HepG2 (cell line): ENCODE data around the gene NPAS2. TPM values are rescaled to one million over a fixed set of nuclear protein-coding genes. Genes with fewer than 3 reads are reported as not detected.

Experiments
- ADNP ChIP-seq: sonication (generic); formaldehyde crosslinking; IDR thresholded peaks from 2 replicates; pipeline ENCODE4 v1.4.0; 2020; ENCODE audit warnings: missing genetic modification reagents
- CREBL2 ChIP-seq: sonication (generic); formaldehyde crosslinking; IDR thresholded peaks from 2 replicates; pipeline ENCODE4 v1.8.1; 2023; ENCODE audit warnings: missing genetic modification reagents, mild to moderate bottlenecking, borderline replicate concordance
- EP300 ChIP-seq, 3 experiments: sonication (generic) in 1 of 3; formaldehyde crosslinking in 1 of 3; IDR thresholded peaks; 2 replicates each; pipeline versions ENCODE4 v1.5.1 to v1.6.1; 2011 to 2020; ENCODE audit warnings: low read depth in 2 of 3, low read length in 2 of 3, borderline replicate concordance in 1 of 3, improper control_type of control experiment in 1 of 3, mild to moderate bottlenecking in 1 of 3, missing genetic modification reagents in 1 of 3, moderate library complexity in 1 of 3
- HIVEP1 ChIP-seq: sonication (generic); formaldehyde crosslinking; IDR thresholded peaks from 2 replicates; pipeline ENCODE4 v1.4.0; 2020; ENCODE audit warnings: mild to moderate bottlenecking, missing genetic modification reagents
- KDM4B ChIP-seq: sonication (generic); formaldehyde crosslinking; IDR thresholded peaks from 2 replicates; pipeline ENCODE4 v1.4.0; 2020; ENCODE audit warnings: missing genetic modification reagents
- KDM6A ChIP-seq: IDR thresholded peaks from 2 replicates; pipeline ENCODE4 v1.6.1; 2016; ENCODE audit warnings: low read depth
- MXD3 ChIP-seq: IDR thresholded peaks from 2 replicates; pipeline ENCODE4 v1.6.1; 2016; ENCODE audit warnings: mild to moderate bottlenecking, missing biosample characterization, missing genetic modification reagents
- NR0B2 ChIP-seq: sonication (generic); formaldehyde crosslinking; IDR thresholded peaks from 2 replicates; pipeline ENCODE4 v1.4.0; 2020; ENCODE audit warnings: mild to moderate bottlenecking, missing genetic modification reagents
- RNF2 ChIP-seq: fragments of 450-650 bp; conservative IDR thresholded peaks from 2 replicates; pipeline ENCODE4 v1.6.1; 2016; ENCODE audit warnings: low read depth
- SIX1 ChIP-seq: sonication (generic); formaldehyde crosslinking; IDR thresholded peaks from 2 replicates; pipeline ENCODE4 v1.4.0; 2020; ENCODE audit warnings: missing genetic modification reagents, borderline replicate concordance
- SSRP1 ChIP-seq: IDR thresholded peaks from 2 replicates; pipeline ENCODE4 v1.6.1; 2016; ENCODE audit warnings: control low read depth
- ZBED4 ChIP-seq: sonication (generic); formaldehyde crosslinking; IDR thresholded peaks from 2 replicates; pipeline ENCODE4 v1.4.0; 2020; ENCODE audit warnings: missing genetic modification reagents, borderline replicate concordance
- ZBTB42 ChIP-seq: sonication (generic); formaldehyde crosslinking; IDR thresholded peaks from 2 replicates; pipeline ENCODE4 v1.5.0; 2020; ENCODE audit warnings: mild to moderate bottlenecking, missing genetic modification reagents
- ZFP36L2 ChIP-seq: sonication (generic); formaldehyde crosslinking; IDR thresholded peaks from 2 replicates; pipeline ENCODE4 v1.4.0; 2020; ENCODE audit warnings: missing genetic modification reagents
- ZNF160 ChIP-seq: sonication (generic); formaldehyde crosslinking; IDR thresholded peaks from 2 replicates; pipeline ENCODE4 v1.8.0; 2022; ENCODE audit warnings: mild to moderate bottlenecking, inconsistent platforms, missing genetic modification reagents
- ZNF24 ChIP-seq: fragments of 450-650 bp; IDR thresholded peaks from 2 replicates; pipeline ENCODE4 v1.6.1; 2017; ENCODE audit warnings: antibody characterized with exemption, mild to moderate bottlenecking
- ZNF292 ChIP-seq: sonication (generic); formaldehyde crosslinking; IDR thresholded peaks from 2 replicates; pipeline ENCODE4 v1.8.1; 2022; ENCODE audit warnings: mild to moderate bottlenecking, low read depth, missing genetic modification reagents, borderline replicate concordance
- ZNF496 ChIP-seq: sonication (generic); formaldehyde crosslinking; IDR thresholded peaks from 2 replicates; pipeline ENCODE4 v1.8.1; 2023; ENCODE audit warnings: mild to moderate bottlenecking, moderate library complexity, missing genetic modification reagents; ENCODE audit not compliant: insufficient replicate concordance
- ZNF691 ChIP-seq: sonication (generic); formaldehyde crosslinking; IDR thresholded peaks from 2 replicates; pipeline ENCODE4 v1.4.0; 2020; ENCODE audit warnings: missing genetic modification reagents, low read depth, mild to moderate bottlenecking, borderline replicate concordance
- ZNF761 ChIP-seq: sonication (generic); formaldehyde crosslinking; conservative IDR thresholded peaks from 2 replicates; pipeline ENCODE4 v1.4.0; 2020; ENCODE audit warnings: mild to moderate bottlenecking, missing genetic modification reagents
- ZNF766 ChIP-seq: sonication (generic); formaldehyde crosslinking; IDR thresholded peaks from 2 replicates; pipeline ENCODE4 v1.5.0; 2020; ENCODE audit warnings: missing genetic modification reagents, borderline replicate concordance
- polyA plus RNA-seq, 8 experiments: library from polyadenylated mRNA; depleted of rRNA in 3 of 8; stranded (reverse) in 7 of 8; unstranded in 1 of 8; fragments of >200 nt; fragmentation: Illumina TruSeq in 4 of 8; extraction: Trizol in 4 of 8; gene quantifications; 2 replicates each; pipeline versions ENCODE4 v1.2.1 to v1.2.3, GENCODE V29; 2011 to 2016; ENCODE audit warnings: low read depth in 4 of 8, missing spikeins in 1 of 8, mixed read lengths in 1 of 8; ENCODE audit not compliant: insufficient read depth in 1 of 8
- total RNA-seq, 5 experiments: library from RNA; depleted of rRNA; stranded (reverse); fragments of >200 nt; fragmentation: Illumina TruSeq; extraction: Trizol; gene quantifications; 2 replicates each; pipeline ENCODE4 v1.2.3, GENCODE V29; 2016; ENCODE audit warnings: low read depth in 1 of 5

Gene NPAS2
- total and polyA plus RNA-seq, 2 of the 13 experiments (the other 11 are each of a cell fraction or from before 2014, with no cell fraction given), result 14.8 to 37.5 TPM

- TF ChIP-seq ZBED4 (CRISPR knock-in tag), result peak; percentile 77
- TF ChIP-seq NR0B2 (CRISPR knock-in tag), result peak; percentile 52; the same call in 1 of the 2 replicates
- TF ChIP-seq KDM4B (CRISPR knock-in tag), result peak; percentile 87
- no peak for TF ChIP-seq ZNF160
- TF ChIP-seq ZNF292 (CRISPR knock-in tag), result peak; percentile 77
- peak; percentile 26; the same call in 1 of the 2 replicates for TF ChIP-seq ZNF761
- no peak; the same call in 1 of the 2 replicates for TF ChIP-seq ZNF691 (CRISPR knock-in tag)
- 0 out of 2 replicates have a peak, but pooled peaks have one; percentile 80 for TF ChIP-seq ZBTB42 (CRISPR knock-in tag)
- peak; percentile 80 for TF ChIP-seq KDM6A (CRISPR knock-in tag)
- TF ChIP-seq ZNF24, result peak; percentile 38; the same call in 1 of the 2 replicates
- TF ChIP-seq ZNF496 (CRISPR knock-in tag), result no peak
- 0 out of 2 replicates have a peak, but pooled peaks have one; percentile 30 for TF ChIP-seq RNF2
- no peak for TF ChIP-seq ADNP (CRISPR knock-in tag)
- no peak; the same call in 1 of the 2 replicates for TF ChIP-seq ZFP36L2 (CRISPR knock-in tag)
- 0 out of 2 replicates have a peak, but pooled peaks have one; percentile 29 for TF ChIP-seq MXD3 (CRISPR knock-in tag)
- peak; percentile 99 for TF ChIP-seq SSRP1 (CRISPR knock-in tag)
- peak; percentile 40; the same call in 1 of the 2 replicates for TF ChIP-seq CREBL2 (CRISPR knock-in tag)
- peak; percentile 72; the same call in 1 of the 2 replicates for TF ChIP-seq HIVEP1 (CRISPR knock-in tag)
- TF ChIP-seq ZNF766 (CRISPR knock-in tag), result no peak; the same call in 1 of the 2 replicates
- peak; percentile 80 for TF ChIP-seq SIX1 (CRISPR knock-in tag)
- peak; percentile 87 to 99 for TF ChIP-seq EP300 (IDR thresholded peaks at IDR 0.05; ENCODE audit: low read depth in 2 of 2, low read length in 2 of 2)
- TF ChIP-seq EP300 (CRISPR knock-in tag; IDR thresholded peaks at IDR 0.05; ENCODE audit: borderline replicate concordance), result peak; percentile 98
Observed at GRCh38 chr2:100780203-100781008, 39.5 kb upstream of the NPAS2 start (continued).
